Measurements from ENCODE around the gene CISD1. TPM values are rescaled to one million over a fixed set of nuclear protein-coding genes. Genes with fewer than 3 reads are reported as not detected.

Gene CISD1
- total RNA-seq, 4 donors from 2014 or later = 6.8 to 23.8 (median 15.2) TPM

- no peak for TF ChIP-seq CTCF (IDR thresholded peaks at IDR 0.05; ENCODE audit: low read depth)
Observed at GRCh38 chr10:58262766-58263165, 6.2 kb upstream of the CISD1 start.

- no peak for TF ChIP-seq CTCF (IDR thresholded peaks at IDR 0.05; ENCODE audit: low read depth)
Observed at GRCh38 chr10:58264780-58265179, 4.2 kb upstream of the CISD1 start.

- TF ChIP-seq CTCF (IDR thresholded peaks at IDR 0.05; ENCODE audit: low read depth) = no peak
Observed at GRCh38 chr10:58265249-58265648, 3.7 kb upstream of the CISD1 start.

- TF ChIP-seq CTCF (IDR thresholded peaks at IDR 0.05; ENCODE audit: low read depth) = no peak
Observed at GRCh38 chr10:58266003-58266825, 2.7 kb upstream of the CISD1 start.

- no peak for TF ChIP-seq CTCF (IDR thresholded peaks at IDR 0.05; ENCODE audit: low read depth)
Observed at GRCh38 chr10:58266826-58267712, 1.9 kb upstream of the CISD1 start.

GRCh38 chr10:58267713-58268453 is 1.1 kb upstream of the CISD1 start, which contains the start of gene IPMK:
Gene IPMK, minus strand, starts transcription at chr10:58267894. Its CDS starts 283 bp downstream, at chr10:58267611.
- TF ChIP-seq CTCF (IDR thresholded peaks at IDR 0.05; ENCODE audit: low read depth) = no peak
